HuH-7.5 (cell line): ENCODE results near the gene DCX.

Experiments
- DNase-seq: peaks from one replicate; pipeline ENCODE4 v3.0.0; 2011; ENCODE audit warnings: low spot score

Gene DCX

GRCh38 chrX:111411983-111412382 is at the start of gene DCX:
DCX (minus strand) TSS chrX:111412192; CDS start chrX:111410398, 1,794 bp downstream.
- no peak for DNase-seq

GRCh38 chrX:111460607-111461006 is 48.6 kb upstream of the DCX start:
- DNase-seq: no peak

- no peak for DNase-seq
These were observed 35.3 kb upstream of the DCX start for GRCh38 chrX:111447298-111447697.

GRCh38 chrX:111445485-111445884 is 33.5 kb upstream of the DCX start:
- no peak for DNase-seq

GRCh38 chrX:111444881-111445280 is 32.9 kb upstream of the DCX start:
- no peak for DNase-seq

- DNase-seq: no peak
These were observed 32.0 kb upstream of the DCX start for GRCh38 chrX:111443946-111444345.

GRCh38 chrX:111442791-111443190 is 30.8 kb upstream of the DCX start:
- DNase-seq: no peak

GRCh38 chrX:111435469-111435868 is 23.5 kb upstream of the DCX start:
- no peak for DNase-seq

GRCh38 chrX:111431001-111431400 is 19.0 kb upstream of the DCX start:
- DNase-seq: no peak

GRCh38 chrX:111411557-111411956 is 435 bp downstream of the DCX start:
- no peak for DNase-seq

- DNase-seq: no peak
These were observed 1.4 kb downstream of the DCX start for GRCh38 chrX:111410590-111411078.

GRCh38 chrX:111409326-111409725 is 2.7 kb downstream of the DCX start:
- DNase-seq: no peak

- DNase-seq: no peak
These were observed 4.0 kb downstream of the DCX start for GRCh38 chrX:111407948-111408347.

GRCh38 chrX:111402344-111402743 is 9.6 kb downstream of the DCX start:
- DNase-seq: no peak

GRCh38 chrX:111395149-111395548 is 16.8 kb downstream of the DCX start:
- no peak for DNase-seq

- DNase-seq: no peak
These were observed 17.4 kb downstream of the DCX start for GRCh38 chrX:111394569-111394968.

- no peak for DNase-seq
These were observed 24.4 kb downstream of the DCX start for GRCh38 chrX:111387470-111388070.

- no peak for DNase-seq
These were observed 25.3 kb downstream of the DCX start for GRCh38 chrX:111386615-111387233.

GRCh38 chrX:111386077-111386476 is 25.9 kb downstream of the DCX start:
- no peak for DNase-seq

- no peak for DNase-seq
These were observed 29.7 kb downstream of the DCX start for GRCh38 chrX:111382277-111382676.

GRCh38 chrX:111376897-111377578 is 35.0 kb downstream of the DCX start:
- no peak for DNase-seq

GRCh38 chrX:111376486-111376885 is 35.5 kb downstream of the DCX start:
- DNase-seq: no peak

GRCh38 chrX:111375747-111376146 is 36.2 kb downstream of the DCX start:
- DNase-seq: no peak
